ENCODE results near the gene CDH13. TPM values are rescaled to one million over a fixed set of nuclear protein-coding genes. Genes with fewer than 3 reads are reported as not detected.

CDH13 gene
- total and polyA plus RNA-seq, 4 donors, result 58.9 to 265 (median 158) TPM

GRCh38 chr16:82833378-82833993 lies 206.7 kb downstream of the CDH13 start:
- Histone ChIP-seq H3K36me3 (ENCODE audit: control insufficient read depth in 1 of 2, insufficient read depth in 2 of 2, low read length in 1 of 2) (no peaks in the 10 kb centered on the region), H3K4me3 (ENCODE audit: low read length in 2 of 2) (no peak overlapping the region), H3K4me1 (ENCODE audit: control insufficient read depth in 1 of 2, insufficient read depth in 2 of 2, low read length in 2 of 2) (peaks cover 4 to 5% of the 10 kb centered on the region in 2 donors), H3K9me3 (ENCODE audit: control insufficient read depth, low read length) (no peaks in the 10 kb centered on the region), H3K27ac (ENCODE audit: low read depth in 1 of 2, low read length in 2 of 2) (no peak overlapping the region), H3K27me3 (ENCODE audit: control insufficient read depth in 1 of 2, insufficient read depth in 2 of 2, low read length in 1 of 2) (no peaks in the 10 kb centered on the region)
- DNase-seq (no peak), ATAC-seq (ENCODE audit: low FRiP score) (no peak)
- 90 to 92% methylated on average over 7 of the region's 7 CpGs for WGBS, 2 donors
- intact Hi-C loops (cut with DNase I), result no loop called here

- no peaks in the 10 kb centered on the region for H3K27me3 ChIP-seq (ENCODE audit: control insufficient read depth in 1 of 2, insufficient read depth in 2 of 2, low read length in 1 of 2)
- H3K9me3 ChIP-seq (ENCODE audit: control insufficient read depth, low read length), result no peaks in the 10 kb centered on the region
- ATAC-seq (ENCODE audit: low FRiP score) (no peak), DNase-seq (no peak)
- no peaks in the 10 kb centered on the region for H3K36me3 ChIP-seq (ENCODE audit: control insufficient read depth in 1 of 2, insufficient read depth in 2 of 2, low read length in 1 of 2)
- 73 to 75% methylated on average over 8 of the region's 8 CpGs for WGBS, 2 donors
- intact Hi-C loops (cut with DNase I), result no loop called here
- H3K4me3 ChIP-seq (ENCODE audit: low read length in 2 of 2), result no peak overlapping the region
- H3K27ac ChIP-seq (ENCODE audit: low read depth in 1 of 2, low read length in 2 of 2), result no peak overlapping the region
- peaks cover 4 to 5% of the 10 kb centered on the region in 2 donors for H3K4me1 ChIP-seq (ENCODE audit: control insufficient read depth in 1 of 2, insufficient read depth in 2 of 2, low read length in 2 of 2)
Observed at GRCh38 chr16:82834151-82834815, 207.5 kb downstream of the CDH13 start.

DNA sequence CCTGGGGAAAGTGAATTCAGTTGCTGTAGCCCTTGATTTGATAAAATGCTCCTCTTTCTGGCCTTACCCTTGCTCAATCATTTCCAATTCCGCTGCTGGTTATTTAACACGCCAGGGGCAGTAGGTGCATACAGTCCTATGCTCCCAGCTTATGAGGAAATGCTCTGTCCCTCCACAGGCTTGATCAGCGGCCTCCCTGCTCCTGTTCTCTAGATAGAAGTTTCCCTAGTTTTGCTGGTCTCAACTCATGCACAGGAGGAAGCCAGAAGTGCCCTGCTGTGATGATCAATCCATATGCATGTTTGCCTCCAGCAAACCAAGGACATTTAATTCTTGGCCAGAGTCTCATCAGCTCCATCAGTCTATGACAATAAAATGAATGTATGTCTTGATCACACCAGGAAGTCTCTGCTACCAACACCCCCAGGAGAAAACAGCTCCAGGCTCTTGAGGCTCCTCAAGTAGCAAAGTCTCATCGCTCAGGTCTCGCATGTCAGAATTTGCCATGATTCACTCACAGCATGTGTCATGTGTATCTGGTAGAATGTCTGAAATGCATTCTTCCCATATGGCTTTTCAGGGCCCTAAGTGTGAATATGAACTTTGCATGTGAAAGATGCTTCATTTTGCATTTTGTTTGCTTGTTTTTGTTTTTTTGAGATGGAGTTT lies 208.9 kb downstream of the CDH13 start:
- DNase-seq, result no peak
- H3K4me1 ChIP-seq (ENCODE audit: control insufficient read depth in 1 of 2, insufficient read depth in 2 of 2, low read length in 2 of 2), result peaks cover 5 to 9% of the 10 kb centered on the region in 2 donors
- no peaks in the 10 kb centered on the region for H3K9me3 ChIP-seq (ENCODE audit: control insufficient read depth, low read length)
- H3K27ac ChIP-seq (ENCODE audit: low read depth in 1 of 2, low read length in 2 of 2), result no peak overlapping the region
- no peaks in the 10 kb centered on the region for H3K27me3 ChIP-seq (ENCODE audit: control insufficient read depth in 1 of 2, insufficient read depth in 2 of 2, low read length in 1 of 2)
- intact Hi-C loops (cut with DNase I), result no loop called here
- 91 to 100% methylated on average over 5 of the region's 5 CpGs for WGBS, 2 donors
- no peak overlapping the region for H3K4me3 ChIP-seq (ENCODE audit: low read length in 2 of 2)
- no peaks in the 10 kb centered on the region for H3K36me3 ChIP-seq (ENCODE audit: control insufficient read depth in 1 of 2, insufficient read depth in 2 of 2, low read length in 1 of 2)
- ATAC-seq (ENCODE audit: low FRiP score), result no peak

- intact Hi-C loops (cut with DNase I), result no loop called here
- no peaks in the 10 kb centered on the region for H3K27me3 ChIP-seq (ENCODE audit: control insufficient read depth in 1 of 2, insufficient read depth in 2 of 2, low read length in 1 of 2)
- no peak overlapping the region for H3K27ac ChIP-seq (ENCODE audit: low read depth in 1 of 2, low read length in 2 of 2)
- H3K36me3 ChIP-seq (ENCODE audit: control insufficient read depth in 1 of 2, insufficient read depth in 2 of 2, low read length in 1 of 2), result no peaks in the 10 kb centered on the region
- H3K9me3 ChIP-seq (ENCODE audit: control insufficient read depth, low read length), result no peaks in the 10 kb centered on the region
- H3K4me3 ChIP-seq (ENCODE audit: low read length in 2 of 2), result no peak overlapping the region
- WGBS, 2 donors, result 92% methylated on average over 3 of the region's 3 CpGs
- no peak for ATAC-seq (ENCODE audit: low FRiP score)
- no peak for DNase-seq
- H3K4me1 ChIP-seq (ENCODE audit: control insufficient read depth in 1 of 2, insufficient read depth in 2 of 2, low read length in 2 of 2), result peaks cover 5 to 16% of the 10 kb centered on the region in 2 donors
Observed at GRCh38 chr16:82841108-82841507, 214.3 kb downstream of the CDH13 start.

GRCh38 chr16:82843606-82844271 lies 217.0 kb downstream of the CDH13 start:
- Histone ChIP-seq H3K27me3 (ENCODE audit: control insufficient read depth in 1 of 2, insufficient read depth in 2 of 2, low read length in 1 of 2) (no peaks in the 10 kb centered on the region), H3K27ac (ENCODE audit: low read depth in 1 of 2, low read length in 2 of 2) (no peak overlapping the region), H3K4me3 (ENCODE audit: low read length in 2 of 2) (no peak overlapping the region), H3K9me3 (ENCODE audit: control insufficient read depth, low read length) (no peaks in the 10 kb centered on the region), H3K4me1 (ENCODE audit: control insufficient read depth in 1 of 2, insufficient read depth in 2 of 2, low read length in 2 of 2) (peaks cover 3 to 15% of the 10 kb centered on the region in 2 donors), H3K36me3 (ENCODE audit: control insufficient read depth in 1 of 2, insufficient read depth in 2 of 2, low read length in 1 of 2) (no peaks in the 10 kb centered on the region)
- WGBS, 2 donors, result 44 to 52% methylated on average over 5 of the region's 5 CpGs
- DNase-seq, result no peak
- no peak for ATAC-seq (ENCODE audit: low FRiP score)
- intact Hi-C loops (cut with DNase I), result no loop called here

DNA sequence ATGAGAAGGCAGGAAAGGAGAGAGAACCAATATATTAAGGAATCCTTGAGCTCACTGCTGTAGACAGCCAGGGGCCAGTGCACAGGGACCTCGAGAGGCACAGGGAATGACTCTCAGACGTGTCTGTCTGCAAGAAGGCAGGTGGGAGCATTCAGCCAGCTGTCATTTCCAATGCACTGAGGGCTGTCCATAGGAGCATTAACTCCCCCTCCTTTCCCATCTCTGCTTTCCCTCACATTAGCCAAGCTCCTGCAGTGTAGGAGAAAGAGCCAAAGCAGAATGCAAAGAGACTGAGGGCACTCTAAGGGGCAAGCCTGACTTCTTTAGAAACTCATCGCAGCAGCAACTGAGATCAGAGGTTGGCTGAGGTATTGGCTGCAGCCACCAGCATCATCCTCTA lies 218.3 kb downstream of the CDH13 start:
- Histone ChIP-seq H3K27ac (ENCODE audit: low read depth in 1 of 2, low read length in 2 of 2) (no peak overlapping the region), H3K4me3 (ENCODE audit: low read length in 2 of 2) (no peak overlapping the region), H3K36me3 (ENCODE audit: control insufficient read depth in 1 of 2, insufficient read depth in 2 of 2, low read length in 1 of 2) (no peaks in the 10 kb centered on the region), H3K9me3 (ENCODE audit: control insufficient read depth, low read length) (no peaks in the 10 kb centered on the region), H3K27me3 (ENCODE audit: control insufficient read depth in 1 of 2, insufficient read depth in 2 of 2, low read length in 1 of 2) (no peaks in the 10 kb centered on the region), H3K4me1 (ENCODE audit: control insufficient read depth in 1 of 2, insufficient read depth in 2 of 2, low read length in 2 of 2) (peaks cover 3 to 12% of the 10 kb centered on the region in 2 donors)
- intact Hi-C loops (cut with DNase I), result no loop called here
- WGBS, 2 donors, result 27 to 41% methylated on average over 3 of the region's 3 CpGs
- no peak for DNase-seq
- ATAC-seq (ENCODE audit: low FRiP score), result no peak

- Histone ChIP-seq H3K27me3 (ENCODE audit: control insufficient read depth in 1 of 2, insufficient read depth in 2 of 2, low read length in 1 of 2) (no peaks in the 10 kb centered on the region), H3K27ac (ENCODE audit: low read depth in 1 of 2, low read length in 2 of 2) (no peak overlapping the region), H3K36me3 (ENCODE audit: control insufficient read depth in 1 of 2, insufficient read depth in 2 of 2, low read length in 1 of 2) (no peaks in the 10 kb centered on the region), H3K4me3 (ENCODE audit: low read length in 2 of 2) (no peak overlapping the region), H3K4me1 (ENCODE audit: control insufficient read depth in 1 of 2, insufficient read depth in 2 of 2, low read length in 2 of 2) (peaks cover 3 to 6% of the 10 kb centered on the region in 2 donors), H3K9me3 (ENCODE audit: control insufficient read depth, low read length) (no peaks in the 10 kb centered on the region)
- ATAC-seq (ENCODE audit: low FRiP score) (no peak), DNase-seq (no peak)
- 96 to 97% methylated on average over 1 of the region's 1 CpG for WGBS, 2 donors
- intact Hi-C loops (cut with DNase I), result no loop called here
Observed at GRCh38 chr16:82846806-82847205, 220.0 kb downstream of the CDH13 start.

DNA sequence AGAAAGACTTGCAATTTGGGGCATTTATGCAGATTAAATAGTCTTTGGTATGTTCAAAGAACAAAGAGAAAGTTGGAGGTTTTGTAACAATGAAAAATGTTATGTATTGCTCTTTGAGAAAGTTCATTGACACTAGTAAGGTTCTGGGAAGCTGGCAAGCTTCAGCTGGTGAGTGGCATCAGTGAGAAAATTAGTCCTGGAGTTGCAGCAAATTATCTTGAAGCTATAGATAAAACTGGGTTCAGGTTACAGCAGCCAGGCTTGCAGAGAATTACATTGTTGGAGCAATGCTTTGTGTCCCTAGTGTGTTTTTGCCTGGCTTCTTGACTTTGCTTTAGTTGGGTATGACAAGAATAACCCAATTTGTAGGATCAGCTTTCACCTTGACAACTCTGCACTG lies 221.2 kb downstream of the CDH13 start:
- ATAC-seq (ENCODE audit: low FRiP score), result no peak
- Histone ChIP-seq H3K4me3 (ENCODE audit: low read length in 2 of 2) (no peak overlapping the region), H3K9me3 (ENCODE audit: control insufficient read depth, low read length) (no peaks in the 10 kb centered on the region), H3K27ac (ENCODE audit: low read depth in 1 of 2, low read length in 2 of 2) (no peak overlapping the region), H3K36me3 (ENCODE audit: control insufficient read depth in 1 of 2, insufficient read depth in 2 of 2, low read length in 1 of 2) (no peaks in the 10 kb centered on the region), H3K4me1 (ENCODE audit: control insufficient read depth in 1 of 2, insufficient read depth in 2 of 2, low read length in 2 of 2) (peaks cover 5 to 10% of the 10 kb centered on the region in 2 donors), H3K27me3 (ENCODE audit: control insufficient read depth in 1 of 2, insufficient read depth in 2 of 2, low read length in 1 of 2) (no peaks in the 10 kb centered on the region)
- intact Hi-C loops (cut with DNase I), result no loop called here
- no peak for DNase-seq
